ENCODE data around the gene FLAD1. TPM values are rescaled to one million over a fixed set of nuclear protein-coding genes. Genes with fewer than 3 reads are reported as not detected.
"Not testable (repeated sequence)": the region's sequence is repeated elsewhere in the genome, so short reads cannot be mapped to it uniquely, and the experiment has no call there.

Gene FLAD1
- total RNA-seq, 2 experiments from 2014 or later = 62.8 to 63.2 TPM

DNA sequence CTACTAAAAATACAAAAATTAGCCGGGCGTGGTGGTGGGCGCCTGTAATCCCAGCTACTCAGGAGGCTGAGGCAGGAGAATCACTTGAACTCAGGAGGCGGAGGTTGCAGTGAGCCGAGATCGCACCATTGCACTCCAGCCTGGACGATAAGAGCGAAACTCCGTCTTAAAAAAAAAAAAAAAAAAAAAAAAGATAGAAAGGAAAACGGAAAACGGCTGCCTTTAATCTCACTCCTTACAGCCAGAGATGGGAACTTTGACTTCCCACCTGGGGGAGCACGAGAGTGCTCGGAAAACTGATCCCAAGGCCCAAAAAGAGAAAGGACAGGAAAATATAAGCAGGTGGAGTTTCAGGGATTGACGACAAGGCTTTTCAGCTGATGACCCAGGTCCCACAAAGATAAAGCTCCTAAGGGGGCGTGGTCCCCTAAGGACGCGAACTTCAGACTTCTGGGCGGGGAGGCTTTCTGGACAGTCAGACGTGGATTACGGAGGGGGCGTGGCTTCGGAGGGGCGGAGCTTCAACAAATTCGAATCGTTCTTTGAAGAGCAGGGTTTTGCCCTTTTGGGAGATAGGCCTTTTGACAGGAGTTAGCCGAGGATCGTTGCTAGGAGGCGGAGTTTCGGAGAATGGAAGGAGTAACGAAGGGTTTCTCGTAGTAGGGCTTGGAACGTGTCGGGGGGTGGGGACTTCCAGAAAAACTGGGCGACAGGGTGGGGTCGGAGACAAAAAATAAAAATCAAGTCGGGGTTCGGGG is 9.6 kb upstream of the FLAD1 start:
- CTCF ChIA-PET = interaction anchor here (0.7 to 4.0 kb wide), 10 partner anchors 8 to 112 kb away, joined by 3 to 12 read pairs (median 4); partner anchors contain the start of genes FLAD1 and PBXIP1
- POLR2A ChIA-PET = interaction anchor here (0.6 to 2.0 kb wide), 6 partner anchors 10 to 225 kb away, joined by 3 to 24 read pairs (median 5); partner anchors contain the start of genes FLAD1, PBXIP1 and PYGO2

DNA sequence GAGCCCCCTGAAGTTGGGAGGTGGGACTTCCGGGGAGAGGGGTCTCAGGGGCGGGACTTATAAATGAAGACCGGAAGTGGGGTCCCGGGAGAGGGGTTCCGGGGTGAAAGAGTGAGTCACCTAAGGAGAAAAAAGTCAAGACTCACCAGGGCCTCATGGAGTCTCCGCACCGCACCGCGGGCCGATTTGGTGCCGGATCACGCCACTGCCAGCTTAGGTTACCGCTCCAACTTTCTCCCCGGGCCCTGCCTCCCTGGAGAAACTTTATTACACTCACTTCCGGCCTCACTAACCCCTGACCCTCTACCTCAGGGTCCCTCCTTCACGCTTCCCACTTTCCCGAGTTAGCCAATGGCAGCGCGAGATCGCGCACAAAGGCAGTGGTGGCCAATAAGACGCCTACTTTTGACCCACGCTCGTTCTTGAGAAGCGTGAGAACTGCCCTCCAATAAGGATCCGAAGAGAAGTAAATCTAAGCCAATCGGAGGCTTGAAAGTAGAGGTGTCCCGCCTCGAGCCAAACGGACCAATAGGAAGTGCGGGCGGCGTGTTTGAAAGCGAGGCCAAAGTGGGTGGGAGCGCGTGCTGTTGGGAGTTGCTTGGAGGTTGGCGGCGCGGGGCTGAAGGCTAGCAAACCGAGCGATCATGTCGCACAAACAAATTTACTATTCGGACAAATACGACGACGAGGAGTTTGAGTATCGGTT is 8.9 kb upstream of the FLAD1 start, which contains the start of gene CKS1B:
CKS1B (plus strand) TSS at position 580 of the 706 bp plus-strand sequence; CDS start at position 645, 65 bp downstream.
- CTCF ChIA-PET = interaction anchor here (0.6 to 4.0 kb wide), 14 partner anchors 8 to 345 kb away, joined by 3 to 12 read pairs (median 3); partner anchors contain the start of genes FLAD1 and PBXIP1
- POLR2A ChIA-PET = interaction anchor here (0.7 to 2.0 kb wide), 4 partner anchors 9 to 225 kb away, joined by 4 to 24 read pairs (median 5); partner anchors contain the start of genes FLAD1 and PYGO2

GRCh38 chr1:154974808-154975408 is 8.2 kb upstream of the FLAD1 start:
- ChIA-PET CTCF (interaction anchor here (0.6 to 4.0 kb wide), 9 partner anchors 7 to 745 kb away, joined by 3 to 12 read pairs (median 3); partner anchors contain the start of gene PBXIP1), POLR2A (interaction anchor here (0.6 to 2.0 kb wide), 3 partner anchors 9 to 24 kb away, joined by 4 to 24 read pairs (median 4); partner anchors contain the start of genes FLAD1 and PYGO2)

DNA sequence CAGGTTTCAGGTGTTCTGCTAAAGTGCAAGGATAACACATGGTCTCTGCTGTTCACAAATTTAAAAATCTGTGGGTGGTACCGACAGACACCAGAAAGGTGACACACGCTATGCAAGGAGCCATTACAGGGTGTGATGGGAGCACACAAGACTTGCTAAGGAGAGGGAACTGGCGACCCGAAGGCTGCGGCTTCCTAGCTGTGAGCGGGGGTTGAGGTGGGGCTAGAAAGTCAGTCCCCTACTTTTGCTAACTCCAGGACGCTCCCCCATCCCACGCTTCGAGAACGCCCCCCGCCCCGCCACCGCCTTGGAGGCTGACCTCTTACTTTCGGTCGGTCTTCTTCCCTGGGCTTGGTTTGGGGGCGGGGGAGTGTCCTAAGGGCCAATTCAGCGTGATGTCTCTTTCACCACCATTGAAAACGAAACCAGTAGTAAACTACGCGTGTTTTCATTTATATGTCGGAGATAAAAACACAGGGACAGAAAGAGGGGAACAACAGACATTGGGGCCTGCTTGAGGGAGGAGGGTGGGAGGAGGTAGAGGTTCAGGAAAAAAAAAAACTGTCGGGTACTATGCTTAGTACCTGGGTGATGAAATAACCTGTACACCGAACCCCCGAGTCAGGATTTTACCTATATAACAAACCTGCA is 7.6 kb upstream of the FLAD1 start:
- POLR2A ChIA-PET = interaction anchor here (0.6 kb wide), 1 partner anchor 24 kb away, joined by 4 read pairs; no protein-coding TSS in a partner anchor
- CTCF ChIA-PET = interaction anchor here (0.6 to 4.0 kb wide), 6 partner anchors 24 to 744 kb away, joined by 3 to 12 read pairs (median 4); no protein-coding TSS in a partner anchor

GRCh38 chr1:154977762-154978161 is 5.4 kb upstream of the FLAD1 start:
- CTCF ChIA-PET, POLR2A ChIA-PET: not testable (repeated sequence)

DNA sequence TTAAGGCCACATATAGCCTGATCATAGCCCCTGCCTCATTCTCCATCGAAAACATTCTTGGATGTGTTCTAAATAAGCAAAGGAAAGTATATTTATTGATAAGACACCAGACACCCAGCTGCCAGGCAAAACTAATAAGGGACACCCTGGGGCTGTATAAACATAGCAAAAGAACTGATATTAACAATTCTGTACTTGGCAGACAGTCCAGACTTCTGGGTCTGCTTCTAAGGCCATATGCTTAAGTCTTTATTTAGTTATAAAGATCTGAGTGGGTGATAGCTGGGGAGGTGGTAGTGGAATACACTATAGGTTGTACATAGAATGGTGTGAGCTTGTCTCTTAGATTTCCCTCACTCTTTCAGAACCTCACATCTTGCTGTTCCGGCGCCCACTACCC is 4.8 kb upstream of the FLAD1 start:
- CTCF ChIA-PET = no interaction called here

DNA sequence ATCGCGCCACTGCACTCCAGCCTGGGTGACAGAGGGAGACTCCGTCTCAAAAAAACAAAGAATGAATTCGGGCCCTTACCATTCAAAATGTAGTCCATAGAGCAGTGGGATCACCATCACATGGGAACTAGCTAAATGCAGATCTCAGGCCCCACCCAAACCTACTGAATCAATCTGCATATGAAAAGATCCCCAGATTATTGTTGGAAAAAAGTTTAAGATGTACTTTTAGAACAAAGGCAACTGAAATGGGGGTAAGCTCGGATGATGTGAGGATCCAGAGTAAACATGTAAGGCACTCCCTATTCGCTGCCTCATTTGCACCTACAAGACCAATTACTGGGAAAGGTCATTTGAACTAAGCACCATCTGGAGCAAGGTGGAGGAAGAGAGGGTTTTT is 803 bp upstream of the FLAD1 start:
- POLR2A ChIA-PET = interaction anchor here (2.3 to 2.7 kb wide), 2 partner anchors 8 to 12 kb away, joined by 11 to 24 read pairs; partner anchors contain the start of genes CKS1B and LENEP

More for the DNA sequence above, 4.8 kb upstream of the FLAD1 start:
- POLR2A ChIA-PET = no interaction called here

DNA sequence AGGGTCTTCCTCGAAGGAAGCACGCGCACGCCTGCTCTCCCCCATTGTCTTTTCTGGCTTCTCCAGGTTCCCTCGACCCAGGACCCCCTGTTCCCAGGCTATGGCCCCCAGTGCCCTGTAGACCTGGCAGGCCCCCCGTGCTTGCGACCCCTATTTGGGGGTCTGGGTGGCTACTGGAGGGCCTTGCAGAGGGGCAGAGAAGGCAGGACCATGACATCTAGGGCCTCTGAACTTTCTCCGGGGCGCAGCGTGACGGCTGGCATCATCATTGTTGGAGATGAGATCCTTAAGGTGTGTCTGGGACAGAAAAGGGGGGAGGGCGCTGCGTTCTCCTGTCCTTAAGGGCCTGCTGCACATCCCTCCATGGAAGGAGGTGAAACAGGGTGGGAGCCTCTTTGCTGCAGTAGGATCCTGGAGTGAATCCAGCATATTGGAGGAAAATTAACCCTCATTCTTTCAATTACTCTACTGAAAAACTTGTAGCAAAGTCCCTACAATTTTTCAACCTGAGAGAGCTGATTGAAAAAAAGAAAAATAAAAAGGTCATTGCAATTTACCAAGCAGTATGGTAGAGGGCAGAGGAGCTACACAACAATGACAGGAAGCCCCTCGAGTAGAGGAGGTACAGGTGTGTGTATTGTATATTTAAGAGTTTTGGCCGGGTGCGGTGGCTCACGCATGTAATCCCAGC is 777 bp downstream of the FLAD1 start:
- ChIA-PET POLR2A (interaction anchor here (0.6 to 2.7 kb wide), 4 partner anchors 10 to 107 kb away, joined by 3 to 24 read pairs (median 9); partner anchors contain the start of genes CKS1B and LENEP), CTCF (interaction anchor here (0.7 to 2.8 kb wide), 16 partner anchors 9 to 101 kb away, joined by 3 to 16 read pairs (median 5); partner anchors contain the start of genes ADAM15, PMVK and PYGO2)

More for the DNA sequence above, 803 bp upstream of the FLAD1 start:
- CTCF ChIA-PET = interaction anchor here (0.9 to 2.1 kb wide), 5 partner anchors 8 to 38 kb away, joined by 3 to 12 read pairs (median 4); partner anchors contain the start of gene CKS1B

- POLR2A ChIA-PET = not testable (repeated sequence)
- CTCF ChIA-PET = interaction anchor here (1.2 to 2.8 kb wide), 4 partner anchors 12 to 105 kb away, joined by 3 to 8 read pairs (median 4); no protein-coding TSS in a partner anchor
These were observed 3.6 kb downstream of the FLAD1 start for GRCh38 chr1:154986736-154987135.

DNA sequence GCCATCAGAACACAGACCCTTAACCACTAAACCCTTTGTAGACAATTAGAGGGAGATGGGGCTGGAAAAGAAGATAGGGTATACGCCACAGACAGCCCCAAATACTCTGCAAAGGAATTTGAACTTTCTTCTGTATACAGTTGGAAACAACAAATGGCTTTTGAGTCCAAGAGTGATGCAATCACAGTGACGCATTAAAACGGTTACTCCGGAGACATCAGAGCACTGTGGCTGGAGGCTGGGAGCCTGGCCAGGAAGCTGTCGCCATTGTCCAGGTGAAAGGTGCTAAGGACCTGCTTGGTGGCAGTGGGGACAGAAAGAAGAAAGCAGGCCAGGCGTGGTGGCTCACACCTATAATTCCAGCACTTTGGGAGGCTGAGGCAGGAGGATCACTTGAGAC is 4.2 kb downstream of the FLAD1 start:
- CTCF ChIA-PET = interaction anchor here (0.9 to 2.8 kb wide), 8 partner anchors 9 to 104 kb away, joined by 3 to 14 read pairs (median 4); no protein-coding TSS in a partner anchor
- POLR2A ChIA-PET = no interaction called here

GRCh38 chr1:154988058-154988954 is 5.2 kb downstream of the FLAD1 start:
- ChIA-PET POLR2A (interaction anchor here (0.6 kb wide), 1 partner anchor 41 kb away, joined by 3 read pairs; no protein-coding TSS in a partner anchor), CTCF (interaction anchor here (0.9 to 2.8 kb wide), 7 partner anchors 8 to 103 kb away, joined by 3 to 14 read pairs (median 3); no protein-coding TSS in a partner anchor)

DNA sequence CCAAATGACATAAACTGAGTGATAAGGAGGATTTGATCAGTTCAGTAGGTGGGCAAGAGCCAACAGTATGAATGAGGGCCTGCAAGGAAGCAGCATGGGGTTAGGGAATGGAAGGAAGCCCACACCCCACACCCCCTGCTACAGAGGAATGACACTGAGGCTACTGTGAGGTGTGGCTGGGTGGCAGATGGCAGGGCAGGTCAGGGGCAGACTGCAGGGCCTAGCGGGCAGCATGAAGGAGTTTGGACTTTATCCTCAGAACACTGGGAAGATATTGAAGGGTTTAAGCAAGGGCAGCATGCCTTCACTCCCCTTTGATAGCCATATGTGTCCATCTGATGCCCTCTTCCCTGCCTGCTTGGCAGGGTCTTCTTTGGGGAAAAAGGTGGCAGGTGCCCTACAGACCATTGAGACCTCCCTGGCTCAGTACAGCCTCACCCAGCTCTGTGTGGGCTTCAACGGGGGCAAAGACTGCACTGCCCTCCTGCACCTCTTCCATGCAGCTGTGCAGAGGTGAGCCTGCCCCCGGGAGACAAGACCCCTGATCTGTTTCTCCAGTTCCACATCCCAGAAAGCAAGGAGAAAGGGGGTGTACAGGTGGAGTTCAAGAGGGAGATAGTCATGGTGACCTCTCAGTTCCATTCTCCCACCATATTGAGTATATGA is 6.2 kb downstream of the FLAD1 start:
- ChIA-PET POLR2A (interaction anchor here (0.6 kb wide), 1 partner anchor 40 kb away, joined by 3 read pairs; no protein-coding TSS in a partner anchor), CTCF (interaction anchor here (1.1 to 2.8 kb wide), 4 partner anchors 10 to 28 kb away, joined by 3 to 14 read pairs (median 6); no protein-coding TSS in a partner anchor)

DNA sequence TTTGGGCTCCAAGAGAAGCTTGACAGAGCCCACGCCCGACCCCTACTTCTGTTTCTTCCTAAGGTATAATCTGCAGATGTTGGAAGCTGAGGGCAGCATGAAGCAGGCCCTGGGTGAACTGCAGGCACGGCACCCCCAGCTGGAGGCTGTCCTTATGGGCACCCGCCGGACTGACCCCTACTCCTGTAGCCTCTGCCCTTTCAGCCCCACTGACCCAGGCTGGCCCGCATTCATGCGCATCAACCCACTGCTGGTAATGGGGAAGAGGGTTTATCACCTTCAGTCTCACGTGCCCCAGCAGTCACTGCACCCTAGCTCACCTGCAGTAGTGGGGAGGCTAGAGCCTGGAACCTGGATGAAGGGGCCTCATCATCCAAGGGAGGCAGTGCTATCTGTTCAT is 7.1 kb downstream of the FLAD1 start:
- ChIA-PET CTCF (interaction anchor here (1.1 to 1.2 kb wide), 2 partner anchors 9 to 27 kb away, joined by 3 to 4 read pairs; no protein-coding TSS in a partner anchor), POLR2A (no interaction called here)

GRCh38 chr1:154992721-154993571 is 9.8 kb downstream of the FLAD1 start:
- CTCF ChIA-PET = interaction anchor here (0.9 to 3.1 kb wide), 5 partner anchors 10 to 32 kb away, joined by 3 to 12 read pairs (median 4); partner anchors contain the start of genes FLAD1 and PYGO2
- POLR2A ChIA-PET = interaction anchor here (1.4 to 2.2 kb wide), 2 partner anchors 9 to 25 kb away, joined by 4 to 11 read pairs; partner anchors contain the start of gene FLAD1
